ENCODE results near the gene OR10H2. TPM values are rescaled to one million over a fixed set of nuclear protein-coding genes. Genes with fewer than 3 reads are reported as not detected.

Gene OR10H2
- total and polyA plus RNA-seq, 2 donors, result not detected

Other genes starting within 250 kb of the OR10H2 start
- gene PGLYRP2, start 248.5 kb upstream of the OR10H2 start, total RNA-seq, result not detected
- 0.08 TPM for gene PGLYRP2, start 248.5 kb upstream of the OR10H2 start, polyA plus RNA-seq
- gene CYP4F22, start 219.5 kb upstream of the OR10H2 start, total RNA-seq, result 2.4 TPM
- gene CYP4F22, start 219.5 kb upstream of the OR10H2 start, polyA plus RNA-seq, result 2.6 TPM
- gene CYP4F8, start 112.8 kb upstream of the OR10H2 start, total RNA-seq, result 0.37 TPM
- gene CYP4F8, start 112.8 kb upstream of the OR10H2 start, polyA plus RNA-seq, result 1.9 TPM
- gene CYP4F3, start 87.1 kb upstream of the OR10H2 start, total RNA-seq, result 0.95 TPM
- gene CYP4F3, start 87.1 kb upstream of the OR10H2 start, polyA plus RNA-seq, result 1.3 TPM
- gene CYP4F12, start 54.9 kb upstream of the OR10H2 start, total RNA-seq, result 30.3 TPM
- gene CYP4F12, start 54.9 kb upstream of the OR10H2 start, polyA plus RNA-seq, result 31.0 TPM
- not detected for gene OR10H3, start 10.0 kb downstream of the OR10H2 start, total RNA-seq
- gene OR10H3, start 10.0 kb downstream of the OR10H2 start, polyA plus RNA-seq, result not detected
- not detected for gene OR10H5, start 59.6 kb downstream of the OR10H2 start, total RNA-seq
- gene OR10H5, start 59.6 kb downstream of the OR10H2 start, polyA plus RNA-seq, result 0.01 TPM
- gene OR10H1, start 87.6 kb downstream of the OR10H2 start, total RNA-seq, result 0.05 TPM
- gene OR10H1, start 87.6 kb downstream of the OR10H2 start, polyA plus RNA-seq, result not detected
- gene CYP4F2, start 170.1 kb downstream of the OR10H2 start, total RNA-seq, result not detected
- gene CYP4F2, start 170.1 kb downstream of the OR10H2 start, polyA plus RNA-seq, result 0.18 TPM
- gene CYP4F11, start 206.5 kb downstream of the OR10H2 start, total RNA-seq, result 1.0 TPM
- gene CYP4F11, start 206.5 kb downstream of the OR10H2 start, polyA plus RNA-seq, result 0.67 TPM
- not detected for gene OR10H4, start 221.0 kb downstream of the OR10H2 start, total RNA-seq
- not detected for gene OR10H4, start 221.0 kb downstream of the OR10H2 start, polyA plus RNA-seq

Measured in urinary bladder (tissue), 2 donors.